NCI-H2171 treated with DMSO at 0.1 percent for 48 hours (cell line): ENCODE results near the gene PABPC1L.
A peak's percentile ranks its signal among the peaks of the same experiment; 100 is the strongest.

ENCODE experiments used
- DNase-seq: peaks from one replicate; lab custom pipeline; 2025; lab: John Stamatoyannopoulos, UW

Gene PABPC1L

GRCh38 chr20:44966030-44966961, 56.4 kb downstream of the PABPC1L start, which contains the start of gene STK4:
STK4 (plus strand) TSS chr20:44966512; CDS start chr20:44966569, 57 bp downstream.
- DNase-seq = peak; percentile 94

GRCh38 chr20:44967207-44967807, 57.4 kb downstream of the PABPC1L start:
- DNase-seq = no peak

- DNase-seq = no peak
Measured at GRCh38 chr20:44969300-44969894, 59.5 kb downstream of the PABPC1L start.

GRCh38 chr20:44970243-44970757, 60.4 kb downstream of the PABPC1L start:
- no peak for DNase-seq

GRCh38 chr20:44973053-44973452, 63.2 kb downstream of the PABPC1L start:
- no peak for DNase-seq

GRCh38 chr20:44976698-44977097, 66.8 kb downstream of the PABPC1L start:
- no peak for DNase-seq

GRCh38 chr20:44979090-44979621, 69.3 kb downstream of the PABPC1L start:
- no peak for DNase-seq

- DNase-seq = no peak
Measured at GRCh38 chr20:44981736-44982406, 72.0 kb downstream of the PABPC1L start.

GRCh38 chr20:44983093-44983674, 73.3 kb downstream of the PABPC1L start:
- DNase-seq = no peak

GRCh38 chr20:44988631-44989171, 78.8 kb downstream of the PABPC1L start:
- DNase-seq = no peak
